Keratinocyte (primary cell): ENCODE data around the gene LCN10.

Experiments
- EZH2 ChIP-seq: IDR thresholded peaks from one replicate; pipeline ENCODE4 v1.6.1; 2012; ENCODE audit warnings: inconsistent platforms, mild to moderate bottlenecking, low read length, moderate library complexity
- TF ChIP-seq, protein P1 (sequence below), 3 experiments: IDR thresholded peaks in 1 of 3; conservative IDR thresholded peaks in 1 of 3; optimal IDR thresholded peaks in 1 of 3; 2 replicates in 2 of 3; 3 replicates in 1 of 3; pipeline versions ENCODE3 to v1.5.1; 2011; ENCODE audit warnings: low read length in 3 of 3, mild to moderate bottlenecking in 3 of 3, moderate library complexity in 2 of 3, control low read depth in 1 of 3, inconsistent platforms in 1 of 3; ENCODE audit not compliant: insufficient read depth in 2 of 3; ENCODE audit errors: extremely low read depth in 1 of 3

DNA sequence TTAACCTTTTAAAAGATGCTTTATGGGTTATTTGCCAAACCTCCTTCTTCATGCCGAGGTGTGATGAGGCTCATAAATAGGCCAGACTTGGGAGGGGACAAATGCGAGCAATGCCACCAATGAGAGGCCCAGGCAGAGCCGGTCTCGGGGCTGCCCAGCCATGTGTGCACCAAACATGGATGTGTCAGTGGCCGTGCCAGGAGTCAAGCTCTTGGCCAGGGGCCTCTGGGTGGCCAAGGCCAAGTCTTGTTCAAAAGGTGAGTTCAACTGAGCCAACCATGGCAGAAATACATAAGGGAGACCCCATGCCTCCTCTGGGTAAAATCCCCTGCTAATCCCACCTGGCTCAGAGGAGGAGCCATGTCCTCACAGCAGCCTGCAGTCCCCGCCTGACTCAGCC is 32.5 kb upstream of the LCN10 start:
- TF ChIP-seq, protein P1, sequence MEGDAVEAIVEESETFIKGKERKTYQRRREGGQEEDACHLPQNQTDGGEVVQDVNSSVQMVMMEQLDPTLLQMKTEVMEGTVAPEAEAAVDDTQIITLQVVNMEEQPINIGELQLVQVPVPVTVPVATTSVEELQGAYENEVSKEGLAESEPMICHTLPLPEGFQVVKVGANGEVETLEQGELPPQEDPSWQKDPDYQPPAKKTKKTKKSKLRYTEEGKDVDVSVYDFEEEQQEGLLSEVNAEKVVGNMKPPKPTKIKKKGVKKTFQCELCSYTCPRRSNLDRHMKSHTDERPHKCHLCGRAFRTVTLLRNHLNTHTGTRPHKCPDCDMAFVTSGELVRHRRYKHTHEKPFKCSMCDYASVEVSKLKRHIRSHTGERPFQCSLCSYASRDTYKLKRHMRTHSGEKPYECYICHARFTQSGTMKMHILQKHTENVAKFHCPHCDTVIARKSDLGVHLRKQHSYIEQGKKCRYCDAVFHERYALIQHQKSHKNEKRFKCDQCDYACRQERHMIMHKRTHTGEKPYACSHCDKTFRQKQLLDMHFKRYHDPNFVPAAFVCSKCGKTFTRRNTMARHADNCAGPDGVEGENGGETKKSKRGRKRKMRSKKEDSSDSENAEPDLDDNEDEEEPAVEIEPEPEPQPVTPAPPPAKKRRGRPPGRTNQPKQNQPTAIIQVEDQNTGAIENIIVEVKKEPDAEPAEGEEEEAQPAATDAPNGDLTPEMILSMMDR (optimal IDR thresholded peaks at IDR 0.05 in 1 of 3, IDR thresholded peaks at IDR 0.05 in 1 of 3, conservative IDR thresholded peaks at IDR 0.05 in 1 of 3; ENCODE audit: extremely low read depth in 1 of 3, insufficient read depth in 2 of 3, low read length in 3 of 3), result no peak
- TF ChIP-seq EZH2, result no peak
